Measurements from ENCODE around the gene DYNC2I2. TPM values are rescaled to one million over a fixed set of nuclear protein-coding genes. Genes with fewer than 3 reads are reported as not detected.

DYNC2I2 gene
- total and polyA plus RNA-seq, 10 of the 15 experiments (the other 5 are each of a cell fraction or from before 2014, with no cell fraction given), result 0.89 to 118 (median 47.9) TPM

- TF ChIP-seq E2F8 (IDR thresholded peaks at IDR 0.05; ENCODE audit: low read depth, partially characterized antibody), result peak; percentile 16
- TF ChIP-seq POU2F2 (IDR thresholded peaks at IDR 0.05; ENCODE audit: borderline replicate concordance, low read depth, low read length), result peak; percentile 77; the same call in 2 of the 3 replicates
- peak; percentile 84 for TF ChIP-seq SMARCA5 (IDR thresholded peaks at IDR 0.05)
- no peak for TF ChIP-seq FOXM1 (IDR thresholded peaks at IDR 0.05; ENCODE audit: low read depth, low read length)
- no peak for TF ChIP-seq MEF2A (IDR thresholded peaks at IDR 0.05; ENCODE audit: insufficient read depth, low read depth, low read length)
- no peak for TF ChIP-seq RELA (IDR thresholded peaks at IDR 0.05; ENCODE audit: borderline replicate concordance, partially characterized antibody)
- TF ChIP-seq TAF1 (IDR thresholded peaks at IDR 0.05; ENCODE audit: borderline replicate concordance, low read depth, low read length), result peak; percentile 99
- TF ChIP-seq, protein P1, sequence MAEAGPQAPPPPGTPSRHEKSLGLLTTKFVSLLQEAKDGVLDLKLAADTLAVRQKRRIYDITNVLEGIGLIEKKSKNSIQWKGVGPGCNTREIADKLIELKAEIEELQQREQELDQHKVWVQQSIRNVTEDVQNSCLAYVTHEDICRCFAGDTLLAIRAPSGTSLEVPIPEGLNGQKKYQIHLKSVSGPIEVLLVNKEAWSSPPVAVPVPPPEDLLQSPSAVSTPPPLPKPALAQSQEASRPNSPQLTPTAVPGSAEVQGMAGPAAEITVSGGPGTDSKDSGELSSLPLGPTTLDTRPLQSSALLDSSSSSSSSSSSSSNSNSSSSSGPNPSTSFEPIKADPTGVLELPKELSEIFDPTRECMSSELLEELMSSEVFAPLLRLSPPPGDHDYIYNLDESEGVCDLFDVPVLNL (IDR thresholded peaks at IDR 0.05; ENCODE audit: low read depth, low read length), result no peak
- TF ChIP-seq, protein P2, sequence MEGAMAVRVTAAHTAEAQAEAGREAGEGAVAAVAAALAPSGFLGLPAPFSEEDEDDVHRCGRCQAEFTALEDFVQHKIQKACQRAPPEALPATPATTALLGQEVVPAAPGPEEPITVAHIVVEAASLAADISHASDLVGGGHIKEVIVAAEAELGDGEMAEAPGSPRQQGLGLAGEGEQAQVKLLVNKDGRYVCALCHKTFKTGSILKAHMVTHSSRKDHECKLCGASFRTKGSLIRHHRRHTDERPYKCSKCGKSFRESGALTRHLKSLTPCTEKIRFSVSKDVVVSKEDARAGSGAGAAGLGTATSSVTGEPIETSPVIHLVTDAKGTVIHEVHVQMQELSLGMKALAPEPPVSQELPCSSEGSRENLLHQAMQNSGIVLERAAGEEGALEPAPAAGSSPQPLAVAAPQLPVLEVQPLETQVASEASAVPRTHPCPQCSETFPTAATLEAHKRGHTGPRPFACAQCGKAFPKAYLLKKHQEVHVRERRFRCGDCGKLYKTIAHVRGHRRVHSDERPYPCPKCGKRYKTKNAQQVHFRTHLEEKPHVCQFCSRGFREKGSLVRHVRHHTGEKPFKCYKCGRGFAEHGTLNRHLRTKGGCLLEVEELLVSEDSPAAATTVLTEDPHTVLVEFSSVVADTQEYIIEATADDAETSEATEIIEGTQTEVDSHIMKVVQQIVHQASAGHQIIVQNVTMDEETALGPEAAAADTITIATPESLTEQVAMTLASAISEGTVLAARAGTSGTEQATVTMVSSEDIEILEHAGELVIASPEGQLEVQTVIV (IDR thresholded peaks at IDR 0.05; ENCODE audit: borderline replicate concordance, partially characterized antibody), result peak; percentile 60
- TF ChIP-seq, protein P3, sequence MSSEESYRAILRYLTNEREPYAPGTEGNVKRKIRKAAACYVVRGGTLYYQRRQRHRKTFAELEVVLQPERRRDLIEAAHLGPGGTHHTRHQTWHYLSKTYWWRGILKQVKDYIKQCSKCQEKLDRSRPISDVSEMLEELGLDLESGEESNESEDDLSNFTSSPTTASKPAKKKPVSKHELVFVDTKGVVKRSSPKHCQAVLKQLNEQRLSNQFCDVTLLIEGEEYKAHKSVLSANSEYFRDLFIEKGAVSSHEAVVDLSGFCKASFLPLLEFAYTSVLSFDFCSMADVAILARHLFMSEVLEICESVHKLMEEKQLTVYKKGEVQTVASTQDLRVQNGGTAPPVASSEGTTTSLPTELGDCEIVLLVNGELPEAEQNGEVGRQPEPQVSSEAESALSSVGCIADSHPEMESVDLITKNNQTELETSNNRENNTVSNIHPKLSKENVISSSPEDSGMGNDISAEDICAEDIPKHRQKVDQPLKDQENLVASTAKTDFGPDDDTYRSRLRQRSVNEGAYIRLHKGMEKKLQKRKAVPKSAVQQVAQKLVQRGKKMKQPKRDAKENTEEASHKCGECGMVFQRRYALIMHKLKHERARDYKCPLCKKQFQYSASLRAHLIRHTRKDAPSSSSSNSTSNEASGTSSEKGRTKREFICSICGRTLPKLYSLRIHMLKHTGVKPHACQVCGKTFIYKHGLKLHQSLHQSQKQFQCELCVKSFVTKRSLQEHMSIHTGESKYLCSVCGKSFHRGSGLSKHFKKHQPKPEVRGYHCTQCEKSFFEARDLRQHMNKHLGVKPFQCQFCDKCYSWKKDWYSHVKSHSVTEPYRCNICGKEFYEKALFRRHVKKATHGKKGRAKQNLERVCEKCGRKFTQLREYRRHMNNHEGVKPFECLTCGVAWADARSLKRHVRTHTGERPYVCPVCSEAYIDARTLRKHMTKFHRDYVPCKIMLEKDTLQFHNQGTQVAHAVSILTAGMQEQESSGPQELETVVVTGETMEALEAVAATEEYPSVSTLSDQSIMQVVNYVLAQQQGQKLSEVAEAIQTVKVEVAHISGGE (CRISPR knock-in tag; IDR thresholded peaks at IDR 0.05), result no peak
- no peak; the same call in 1 of the 2 replicates for TF ChIP-seq CHD1 (IDR thresholded peaks at IDR 0.05; ENCODE audit: low read depth, low read length)
- no peak for TF ChIP-seq EZH2 (IDR thresholded peaks at IDR 0.05; ENCODE audit: borderline replicate concordance, control insufficient read depth, low read depth, low read length)
- 0 out of 4 replicates have a peak, but pooled peaks of 1 of the 2 experiments have one; percentile 26 for TF ChIP-seq EP300 (IDR thresholded peaks at IDR 0.05; ENCODE audit: borderline replicate concordance in 1 of 2, control insufficient read depth in 1 of 2, low read depth in 2 of 2, low read length in 2 of 2)
Observed at GRCh38 chr9:128656416-128657343, at the start of gene DYNC2I2 (continued).

Data from GM12878 (cell line).